IMR-90 (cell line): ENCODE results near the gene TEX14. TPM values are rescaled to one million over a fixed set of nuclear protein-coding genes. Genes with fewer than 3 reads are reported as not detected.

Source experiments
- ATAC-seq: fragments of 200-7000 bp; cut with Tn5 transposase; 2 replicates; pipeline ENCODE4 v1.9.1; 2020; ENCODE audit warnings: low read depth, mild to moderate bottlenecking, moderate library complexity
- BruUV-seq: library from RNA; stranded (reverse); fragments of 400-500 nt; replicated peaks from 2 replicates; lab custom pipeline; 2021; lab: Mats Ljungman, UMichigan
- CTCF ChIA-PET: fragments of 300-600 bp; formaldehyde crosslinking; extraction: SDS; loops from one replicate; lab custom pipeline; 2021; ENCODE audit warnings: antibody characterized with exemption; lab: Yijun Ruan, JAX
- POLR2A ChIA-PET: fragments of 300-600 bp; sonication (Branson Sonifier 250); formaldehyde crosslinking; loops from one replicate; lab custom pipeline; 2022; ENCODE audit warnings: antibody characterized with exemption; ENCODE audit not compliant: unreplicated experiment; lab: Charles Lee
- DNase-seq: peaks from one replicate; pipeline ENCODE4 v3.0.0; 2013
- H2AFZ ChIP-seq: replicated peaks from 2 replicates; pipeline ENCODE3; 2013; ENCODE audit warnings: low read length, mild to moderate bottlenecking; ENCODE audit not compliant: poor library complexity
- H2AK5ac ChIP-seq: 2 replicates; pipeline ENCODE4 v1.6.1; 2013; ENCODE audit warnings: low read depth, low read length, inconsistent platforms
- H2AK9ac ChIP-seq: replicated peaks from 2 replicates; pipeline ENCODE3; 2013; ENCODE audit warnings: mild to moderate bottlenecking, low read depth, low read length, moderate library complexity; ENCODE audit not compliant: poor library complexity
- H2BK120ac ChIP-seq: 2 replicates; pipeline ENCODE4 v1.6.1; 2013; ENCODE audit warnings: low read depth, low read length, inconsistent platforms
- H2BK15ac ChIP-seq: 3 replicates; pipeline ENCODE4 v1.6.1; 2013; ENCODE audit warnings: low read depth, low read length, inconsistent platforms
- H2BK20ac ChIP-seq: 2 replicates; pipeline ENCODE4 v1.6.1; 2013; ENCODE audit warnings: low read depth, mild to moderate bottlenecking, inconsistent platforms, low read length, moderate library complexity
- H2BK5ac ChIP-seq: 2 replicates; pipeline ENCODE4 v1.6.1; 2013; ENCODE audit warnings: mild to moderate bottlenecking, low read depth, low read length, inconsistent platforms; ENCODE audit not compliant: poor library complexity, severe bottlenecking
- H3K14ac ChIP-seq: replicated peaks from 2 replicates; pipeline ENCODE4 v1.6.1; 2013; ENCODE audit warnings: low read depth, low read length, inconsistent platforms
- H3K18ac ChIP-seq: 2 replicates; pipeline ENCODE4 v1.6.1; 2013; ENCODE audit warnings: low read depth, low read length, control low read depth
- H3K23ac ChIP-seq: 2 replicates; pipeline ENCODE4 v1.6.1; 2013; ENCODE audit warnings: low read depth, low read length, inconsistent platforms
- H3K27ac ChIP-seq: 2 replicates; pipeline ENCODE4 v1.5.1; 2013; ENCODE audit warnings: mild to moderate bottlenecking, control low read depth, low read length; ENCODE audit not compliant: insufficient read depth
- H3K27me3 ChIP-seq: 2 replicates; pipeline ENCODE4 v1.6.1; 2013; ENCODE audit warnings: low read length; ENCODE audit not compliant: control insufficient read depth, insufficient read depth
- H3K36me3 ChIP-seq: 2 replicates; pipeline ENCODE4 v1.6.1; 2013; ENCODE audit warnings: low read length, mixed read lengths; ENCODE audit not compliant: control insufficient read depth, insufficient read depth
- H3K4ac ChIP-seq: 2 replicates; pipeline ENCODE4 v1.6.1; 2013; ENCODE audit warnings: low read depth, low read length, inconsistent platforms
- H3K4me1 ChIP-seq: 2 replicates; pipeline ENCODE4 v1.6.1; 2013; ENCODE audit warnings: low read length, mixed read lengths; ENCODE audit not compliant: control insufficient read depth, insufficient read depth
- H3K4me2 ChIP-seq: 2 replicates; pipeline ENCODE4 v1.6.1; 2013; ENCODE audit warnings: low read depth, mild to moderate bottlenecking, control low read depth, low read length, moderate library complexity
- H3K4me3 ChIP-seq: 2 replicates; pipeline ENCODE4 v1.5.1; 2013; ENCODE audit warnings: low read depth, mild to moderate bottlenecking, control low read depth, low read length, moderate library complexity; ENCODE audit not compliant: insufficient read depth
- H3K56ac ChIP-seq: 2 replicates; pipeline ENCODE4 v1.6.1; 2013; ENCODE audit warnings: low read length, inconsistent platforms; ENCODE audit not compliant: insufficient read depth; ENCODE audit errors: extremely low read depth
- H3K79me1 ChIP-seq, 2 experiments: 2 replicates each; pipeline ENCODE4 v1.6.1; 2013; ENCODE audit warnings: low read length in 2 of 2, inconsistent platforms in 1 of 2, low read depth in 1 of 2
- H3K9ac ChIP-seq: 2 replicates; pipeline ENCODE4 v1.6.1; 2013; ENCODE audit warnings: low read depth, low read length, control low read depth
- H3K9me1 ChIP-seq: 2 replicates; pipeline ENCODE4 v1.6.1; 2013; ENCODE audit warnings: low read length, inconsistent platforms; ENCODE audit not compliant: insufficient read depth
- H3K9me3 ChIP-seq: 2 replicates; pipeline ENCODE4 v1.6.1; 2013; ENCODE audit warnings: low read length; ENCODE audit not compliant: control insufficient read depth, insufficient read depth
- H4K20me1 ChIP-seq: 2 replicates; pipeline ENCODE4 v1.6.1; 2013; ENCODE audit warnings: low read length, inconsistent platforms; ENCODE audit not compliant: insufficient read depth
- H4K5ac ChIP-seq: 2 replicates; pipeline ENCODE4 v1.6.1; 2013; ENCODE audit warnings: mild to moderate bottlenecking, low read depth, low read length, control low read depth
- H4K8ac ChIP-seq, 2 experiments: 2 replicates each; pipeline ENCODE4 v1.6.1; 2013; ENCODE audit warnings: low read depth in 2 of 2, low read length in 2 of 2, control low read depth in 1 of 2, inconsistent platforms in 1 of 2
- H4K91ac ChIP-seq: 2 replicates; pipeline ENCODE4 v1.6.1; 2013; ENCODE audit warnings: low read depth, low read length, inconsistent platforms; ENCODE audit not compliant: insufficient read depth
- MAZ ChIP-seq: IDR thresholded peaks from 2 replicates; pipeline ENCODE4 v1.6.1; 2012; ENCODE audit warnings: low read depth, mild to moderate bottlenecking, low read length, improper control_type of control experiment, moderate library complexity, borderline replicate concordance
- WGBS, 2 experiments: methylation state at CpG; one replicate each; pipeline versions ENCODE4 v1.1.5 to v1.1.7; 2013; ENCODE audit warnings: missing lambda C conversion rate in 2 of 2; ENCODE audit not compliant: insufficient read length in 1 of 2; ENCODE audit errors: extremely low coverage in 2 of 2; 5-methylcytosine and 5-hydroxymethylcytosine counted together
- dilution Hi-C: fragments of 300-500 bp; cut with HindIII; formaldehyde crosslinking; loops from one replicate; pipeline ENCODE4 v1.14.3; 2018; ENCODE audit warnings: low sequenced_read_pairs; ENCODE audit not compliant: unreplicated experiment
- in situ Hi-C: fragments of 300-500 bp; cut with MboI; formaldehyde crosslinking; loops from 3 replicates; pipeline ENCODE4 v1.14.3; 2019; ENCODE audit warnings: low sequenced_read_pairs, inconsistent platforms, mixed read lengths
- intact Hi-C: fragments of 100-400 bp; cut with micrococcal nuclease; formaldehyde crosslinking; loops from 2 replicates; pipeline ENCODE4 v1.10.0; 2022
- polyA plus RNA-seq, 3 experiments: library from polyadenylated mRNA; depleted of rRNA; stranded (reverse); fragments of >200 nt; gene quantifications; 2 replicates each; pipeline ENCODE4 v1.2.3, GENCODE V29; 2012; ENCODE audit warnings: low replicate concordance in 1 of 3
- total RNA-seq: library from RNA; depleted of rRNA; stranded (reverse); fragments of >200 nt; gene quantifications from 2 replicates; pipeline ENCODE4 v1.2.3, GENCODE V29; 2012

Gene TEX14
- total and polyA plus RNA-seq, 2 of the 4 experiments (the other 2 are of a cell fraction) = not detected

DNA sequence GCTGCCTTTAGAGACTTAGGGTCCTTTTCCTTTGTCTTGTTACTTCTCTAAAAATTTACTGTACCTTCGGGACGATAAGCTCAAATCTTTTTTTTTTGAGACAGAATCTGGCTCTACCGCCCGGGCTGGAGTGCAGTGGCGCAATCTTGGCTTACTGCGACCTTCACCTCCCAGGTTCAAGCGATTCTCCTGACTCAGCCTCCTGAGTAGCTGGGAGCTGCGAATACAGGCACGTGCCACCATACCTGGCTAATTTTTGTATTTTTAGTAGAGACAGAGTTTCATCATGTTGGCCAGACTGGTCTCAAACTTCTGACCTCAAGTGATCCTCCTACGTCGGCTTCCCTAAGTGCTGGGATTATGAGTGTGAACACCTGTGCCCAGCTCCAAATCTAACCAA, 7.9 kb upstream of the TEX14 start:
- Histone ChIP-seq H2BK5ac (no peak overlapping the region), H3K9ac (no peak overlapping the region), H2AK9ac (no peak overlapping the region), H2BK120ac (no peak overlapping the region), H3K9me1 (peaks cover 2% of the 10 kb centered on the region; the same call in 1 of the 2 replicates), H4K5ac (no peak overlapping the region), H4K20me1 (no peaks in the 10 kb centered on the region), H3K27ac (no peak overlapping the region), H3K56ac (no peak overlapping the region), H4K8ac (no peak overlapping the region), H4K91ac (no peak overlapping the region), H3K4me1 (peaks cover 3% of the 10 kb centered on the region), H3K18ac (no peak overlapping the region), H3K79me1 (peaks cover 0 to 7% of the 10 kb centered on the region in 2 experiments; a peak in 2 of 4 replicates), H3K9me3 (no peaks in the 10 kb centered on the region), H2BK20ac (no peak overlapping the region), H3K23ac (no peak overlapping the region), H2BK15ac (no peak overlapping the region), H2AFZ (no peak overlapping the region), H3K14ac (no peak overlapping the region), H3K4me3 (no peak overlapping the region), H3K4ac (no peak overlapping the region), H2AK5ac (no peak overlapping the region), H3K36me3 (peaks cover 3% of the 10 kb centered on the region; the same call in 1 of the 2 replicates), H3K4me2 (no peak overlapping the region), H3K27me3 (no peaks in the 10 kb centered on the region)
- 100% methylated on average over 4 of the region's 11 CpGs; no CpG with 5 or more reads in 1 of the 2 experiments for WGBS, 2 experiments
- no peak for TF ChIP-seq MAZ
- intact Hi-C loops (no loop called here), in situ Hi-C loops (no loop called here), dilution Hi-C loops (no loop called here)
- ATAC-seq = no peak
- no peak for DNase-seq
- ChIA-PET POLR2A (interaction anchor here (1.9 kb wide), 1 partner anchor 68 kb away, joined by 7 read pairs; no protein-coding TSS in a partner anchor), CTCF (interaction anchor here (1.2 kb wide), 1 partner anchor 12 kb away, joined by 3 read pairs; no protein-coding TSS in a partner anchor)
- BruUV-seq = no TSS peak
